ENCODE measurements around the gene C11orf68. TPM values are rescaled to one million over a fixed set of nuclear protein-coding genes. Genes with fewer than 3 reads are reported as not detected.

The C11orf68 gene
- total and polyA plus RNA-seq, 2 experiments from 2014 or later = 16.8 to 23.2 TPM

- TF ChIP-seq CTCF (conservative IDR thresholded peaks at IDR 0.05; ENCODE audit: low read depth in 2 of 2) = no peak
- no peak for TF ChIP-seq ZNF462 (CRISPR knock-in tag; IDR thresholded peaks at IDR 0.05)
- no peak for TF ChIP-seq EZH2 (IDR thresholded peaks at IDR 0.05; ENCODE audit: low read depth, unreplicated experiment)
- TF ChIP-seq STAT1 (IDR thresholded peaks at IDR 0.05; ENCODE audit: unreplicated experiment) = no peak
These were observed 48.6 kb downstream of the C11orf68 start (continued) for GRCh38 chr11:65870307-65870658.

GRCh38 chr11:65869643-65870306 is 49.1 kb downstream of the C11orf68 start:
- Histone ChIP-seq H3K27me3 (ENCODE audit: insufficient read depth) (peaks cover 29% of the 10 kb centered on the region), H3K36me3 (ENCODE audit: insufficient read depth) (no peaks in the 10 kb centered on the region; the same call in 1 of the 2 replicates), H3K9me2 (ENCODE audit: insufficient read depth) (no peaks in the 10 kb centered on the region), H2AFZ (no peak overlapping the region), H3K4me2 (no peak overlapping the region), H3K27ac (ENCODE audit: low read depth) (no peak overlapping the region), H3F3A (replicated peaks; ENCODE audit: low read depth) (peaks cover 9% of the 10 kb centered on the region; the same call in 1 of the 2 replicates), H3K79me2 (replicated peaks; ENCODE audit: insufficient read depth) (no peaks in the 10 kb centered on the region), H3K4me1 (ENCODE audit: insufficient read depth) (no peaks in the 10 kb centered on the region; the same call in 1 of the 2 replicates), H4K20me1 (replicated peaks; ENCODE audit: insufficient read depth) (no peaks in the 10 kb centered on the region; the same call in 1 of the 2 replicates), H3K4me3 (no peak overlapping the region)
- ATAC-seq = no peak
- Mint-ChIP-seq H3K36me3 (ENCODE audit: low read depth) (peaks cover 9% of the 10 kb centered on the region; the same call in 2 of the 3 replicates), H3K4me3 (no peak overlapping the region), H3K4me1 (peaks cover 8% of the 10 kb centered on the region), H3K27me3 (ENCODE audit: insufficient read depth, low read depth, poor library complexity) (peaks cover 43% of the 10 kb centered on the region), H3K27ac (no peak overlapping the region), H3K9me3 (no peaks in the 10 kb centered on the region; the same call in 2 of the 3 replicates)
- DNase-seq (ENCODE audit: low spot score) = no peak
- no peak for TF ChIP-seq CREB1 (CRISPR knock-in tag; IDR thresholded peaks at IDR 0.05; ENCODE audit: low read depth)
- TF ChIP-seq JUNB (IDR thresholded peaks at IDR 0.05; ENCODE audit: unreplicated experiment) = no peak
- no peak for TF ChIP-seq ZNF462 (CRISPR knock-in tag; IDR thresholded peaks at IDR 0.05)
- TF ChIP-seq EZH2 (IDR thresholded peaks at IDR 0.05; ENCODE audit: low read depth, unreplicated experiment) = no peak
